Immature natural killer cell (primary cell): ENCODE measurements around the gene GHRH. TPM values are rescaled to one million over a fixed set of nuclear protein-coding genes. Genes with fewer than 3 reads are reported as not detected.

Source experiments
- DNase-seq, 3 donors: peaks; one replicate each; pipeline ENCODE4 v3.0.0; 2022; ENCODE audit warnings: mixed read lengths in 1 of 3
- H3K27ac Mint-ChIP-seq, 6 donors: one replicate each; pipeline ENCODE4 v1.8.0; 2020; ENCODE audit warnings: mixed read lengths in 6 of 6, mild to moderate bottlenecking in 5 of 6, inconsistent platforms in 4 of 6, moderate library complexity in 3 of 6
- H3K27me3 Mint-ChIP-seq, 3 donors: one replicate each; pipeline ENCODE4 v1.8.0; 2020 to 2021; ENCODE audit warnings: low read depth in 3 of 3, mild to moderate bottlenecking in 3 of 3, mixed read lengths in 3 of 3, moderate library complexity in 3 of 3, inconsistent platforms in 1 of 3
- H3K36me3 Mint-ChIP-seq, 3 donors: one replicate each; pipeline ENCODE4 v1.8.0; 2020; ENCODE audit warnings: mixed read lengths in 3 of 3, inconsistent platforms in 2 of 3, mild to moderate bottlenecking in 2 of 3
- H3K4me1 Mint-ChIP-seq, 2 donors: one replicate each; pipeline ENCODE4 v1.8.0; 2020; ENCODE audit warnings: inconsistent platforms in 2 of 2, mild to moderate bottlenecking in 2 of 2, mixed read lengths in 2 of 2, moderate library complexity in 1 of 2
- H3K4me3 Mint-ChIP-seq, 5 donors: one replicate each; pipeline ENCODE4 v1.8.0; 2020; ENCODE audit warnings: mild to moderate bottlenecking in 5 of 5, mixed read lengths in 5 of 5, inconsistent platforms in 3 of 5, moderate library complexity in 3 of 5
- H3K9me3 Mint-ChIP-seq, 6 donors: one replicate each; pipeline ENCODE4 v1.8.0; 2020; ENCODE audit warnings: mild to moderate bottlenecking in 6 of 6, mixed read lengths in 6 of 6, inconsistent platforms in 4 of 6, moderate library complexity in 3 of 6
- polyA plus RNA-seq, 3 donors: library from polyadenylated mRNA; unstranded; fragments of 300-500 nt; fragmentation: Illumina TruSeq; gene quantifications; one replicate each; pipeline ENCODE4 v1.2.3, GENCODE V29; 2021

The GHRH gene
- polyA plus RNA-seq, 3 donors from 2014 or later, result not detected

DNA sequence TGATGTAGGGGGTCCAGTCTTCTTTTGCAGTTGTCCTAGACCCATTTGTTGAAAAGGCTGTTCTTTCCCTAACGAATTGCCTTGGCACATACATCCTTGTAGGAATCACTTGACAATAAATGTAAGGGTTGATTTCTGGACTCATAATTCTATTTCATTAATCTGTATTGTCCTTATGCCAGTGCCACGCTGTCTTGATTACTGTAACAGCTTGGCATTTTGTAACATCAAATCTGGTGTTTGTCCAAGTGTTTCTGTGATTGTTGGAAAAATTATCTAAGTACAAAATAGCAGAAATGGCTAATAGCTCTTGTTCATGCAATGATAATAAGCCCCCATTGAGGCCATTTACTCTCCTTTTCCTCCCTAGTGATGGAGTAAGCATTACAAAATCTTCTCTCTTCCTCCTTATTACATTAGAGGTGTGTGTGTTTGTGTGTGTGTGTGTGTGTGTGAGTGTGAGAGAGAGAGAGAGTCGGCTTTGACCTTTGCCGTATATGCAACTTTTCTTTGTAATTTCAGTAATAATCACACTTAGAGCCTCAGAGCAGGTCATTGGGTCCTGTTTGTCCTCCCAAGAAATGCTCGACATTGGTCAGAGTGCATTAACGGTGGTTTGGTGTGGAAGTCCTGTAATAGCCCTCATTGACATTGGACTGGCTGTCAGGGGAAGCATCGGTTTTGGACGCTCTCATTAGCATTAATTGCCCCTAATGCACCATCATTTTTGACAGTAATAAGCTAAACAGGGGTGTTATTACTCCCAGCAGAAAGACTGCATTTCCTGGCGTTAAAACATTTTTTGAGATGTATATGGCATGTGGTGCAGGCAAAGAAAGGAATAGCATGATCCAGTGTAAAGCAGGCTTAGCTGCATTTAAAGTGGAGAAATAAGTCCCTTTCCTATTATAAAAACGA, 41.6 kb downstream of the GHRH start:
- H3K9me3 Mint-ChIP-seq, result no peaks in the 10 kb centered on the region
- peaks cover 0 to 12% of the 10 kb centered on the region in 2 donors for H3K4me1 Mint-ChIP-seq
- H3K27ac Mint-ChIP-seq, result no peak overlapping the region
- peaks cover 9 to 36% (median 21%) of the 10 kb centered on the region in 3 donors for H3K36me3 Mint-ChIP-seq
- H3K27me3 Mint-ChIP-seq, result peaks cover 0 to 1% (median 0%) of the 10 kb centered on the region in 3 donors
- DNase-seq, result no peak
- no peak overlapping the region for H3K4me3 Mint-ChIP-seq

DNA sequence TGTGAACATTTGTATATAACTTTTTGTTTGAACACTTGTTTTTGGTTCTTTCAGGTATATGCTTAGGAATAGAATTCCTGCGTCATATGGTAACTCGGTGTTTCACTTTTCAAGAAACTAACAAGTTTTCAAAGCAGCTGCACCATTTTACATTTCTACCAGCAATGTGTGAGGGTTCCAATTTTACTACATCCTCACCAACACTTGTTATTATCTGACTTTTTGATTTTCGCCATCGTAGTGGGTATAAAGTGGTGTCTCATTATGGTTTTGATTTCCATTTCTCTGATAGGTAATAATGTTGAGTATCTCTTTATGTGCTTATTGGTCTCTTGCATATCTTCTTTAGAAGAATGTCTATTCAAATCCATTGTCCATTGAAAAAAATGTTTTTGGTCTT, 42.6 kb downstream of the GHRH start:
- peaks cover 12 to 32% (median 16%) of the 10 kb centered on the region in 3 donors for H3K36me3 Mint-ChIP-seq
- H3K27me3 Mint-ChIP-seq, result peaks cover 0 to 1% (median 0%) of the 10 kb centered on the region in 3 donors
- H3K27ac Mint-ChIP-seq, result no peak overlapping the region
- peaks cover 0 to 12% of the 10 kb centered on the region in 2 donors for H3K4me1 Mint-ChIP-seq
- no peaks in the 10 kb centered on the region for H3K9me3 Mint-ChIP-seq
- no peak for DNase-seq
- no peak overlapping the region for H3K4me3 Mint-ChIP-seq

DNA sequence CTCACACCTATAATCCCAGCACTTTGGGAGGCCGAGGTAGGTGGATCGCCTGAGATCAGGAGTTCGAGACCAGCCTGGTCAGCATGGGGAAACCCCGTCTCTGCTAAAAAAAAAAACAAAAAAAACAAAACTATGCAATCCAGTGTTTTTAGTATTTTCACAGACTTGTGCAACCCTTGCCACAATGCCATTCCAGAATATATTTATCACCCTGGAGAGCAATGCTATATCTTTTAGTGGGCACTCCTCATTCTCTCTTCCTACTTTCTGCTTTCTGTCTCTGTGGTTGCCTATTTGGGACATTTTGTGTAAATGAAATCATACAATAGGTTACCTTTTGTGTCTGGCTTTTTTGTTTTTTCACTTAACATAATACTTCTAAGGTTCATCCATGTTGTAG, 43.2 kb downstream of the GHRH start:
- peaks cover 12 to 28% (median 14%) of the 10 kb centered on the region in 3 donors for H3K36me3 Mint-ChIP-seq
- no peaks in the 10 kb centered on the region for H3K9me3 Mint-ChIP-seq
- peaks cover 0 to 1% (median 0%) of the 10 kb centered on the region in 3 donors for H3K27me3 Mint-ChIP-seq
- peaks cover 0 to 12% of the 10 kb centered on the region in 2 donors for H3K4me1 Mint-ChIP-seq
- no peak for DNase-seq
- H3K27ac Mint-ChIP-seq, result no peak overlapping the region
- no peak overlapping the region for H3K4me3 Mint-ChIP-seq

DNA sequence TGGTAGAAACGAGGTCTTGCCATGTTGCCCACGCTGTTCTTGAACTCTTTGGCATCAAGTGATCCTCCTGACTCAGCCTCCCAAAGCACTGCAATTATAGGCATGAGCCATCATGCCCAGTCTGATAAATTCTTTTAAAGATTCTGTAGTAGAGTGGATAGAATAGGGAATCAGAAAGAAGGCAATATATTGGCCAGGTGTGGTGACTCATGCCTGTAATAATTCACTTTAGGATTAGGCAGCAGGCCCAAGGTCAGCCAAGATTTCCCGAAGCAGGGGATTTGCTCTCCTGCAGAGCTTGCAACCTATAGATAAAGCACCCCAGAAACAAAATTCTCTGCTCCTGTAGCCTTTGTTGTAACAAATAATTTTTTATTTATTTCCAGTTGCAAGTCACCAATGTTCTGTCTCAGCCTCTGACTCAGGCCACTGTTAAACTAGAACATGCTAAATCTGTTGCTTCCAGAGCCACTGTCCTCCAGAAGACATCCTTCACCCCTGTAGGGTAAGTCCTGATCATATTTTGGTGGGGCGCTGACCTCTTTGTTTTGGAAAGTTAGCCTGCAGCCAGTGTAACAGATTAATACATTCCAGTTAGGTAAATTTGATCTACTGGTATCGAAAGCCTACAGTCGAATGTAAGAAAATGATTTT, 51.8 kb downstream of the GHRH start:
- peaks cover 14 to 42% (median 29%) of the 10 kb centered on the region in 3 donors for H3K36me3 Mint-ChIP-seq
- H3K27me3 Mint-ChIP-seq, result no peaks in the 10 kb centered on the region
- no peaks in the 10 kb centered on the region for H3K9me3 Mint-ChIP-seq

DNA sequence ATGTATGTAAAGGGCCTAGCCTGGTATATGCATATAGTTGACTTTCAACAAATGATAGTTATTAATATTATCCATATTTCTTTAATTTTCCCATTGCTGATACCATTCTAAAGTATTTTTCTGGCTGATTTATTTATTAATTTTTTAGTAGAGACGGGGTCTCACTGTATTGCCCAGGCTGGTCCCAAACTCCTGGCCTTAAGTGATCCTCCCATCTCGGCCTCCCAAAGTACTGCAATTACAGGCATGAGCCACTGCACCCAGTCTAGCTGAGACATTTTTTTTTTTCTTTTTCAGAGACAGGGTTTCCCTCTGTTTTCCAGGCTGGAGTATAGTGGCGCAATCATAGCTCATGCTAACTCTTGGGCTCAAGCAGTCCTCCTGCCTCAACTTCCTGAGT, 52.4 kb downstream of the GHRH start:
- peaks cover 9 to 43% (median 27%) of the 10 kb centered on the region in 3 donors for H3K36me3 Mint-ChIP-seq
- H3K27ac Mint-ChIP-seq, result no peak overlapping the region
- peaks cover 0 to 2% of the 10 kb centered on the region in 2 donors for H3K4me1 Mint-ChIP-seq
- H3K4me3 Mint-ChIP-seq, result no peak overlapping the region
- H3K27me3 Mint-ChIP-seq, result no peaks in the 10 kb centered on the region
- H3K9me3 Mint-ChIP-seq, result no peaks in the 10 kb centered on the region
- DNase-seq, result no peak

More for the DNA sequence above, 51.8 kb downstream of the GHRH start:
- Mint-ChIP-seq H3K4me3 (no peak overlapping the region), H3K27ac (peak overlapping the region in 1 of 6 donors; percentile 31), H3K4me1 (peaks cover 0 to 2% of the 10 kb centered on the region in 2 donors)
- no peak for DNase-seq

DNA sequence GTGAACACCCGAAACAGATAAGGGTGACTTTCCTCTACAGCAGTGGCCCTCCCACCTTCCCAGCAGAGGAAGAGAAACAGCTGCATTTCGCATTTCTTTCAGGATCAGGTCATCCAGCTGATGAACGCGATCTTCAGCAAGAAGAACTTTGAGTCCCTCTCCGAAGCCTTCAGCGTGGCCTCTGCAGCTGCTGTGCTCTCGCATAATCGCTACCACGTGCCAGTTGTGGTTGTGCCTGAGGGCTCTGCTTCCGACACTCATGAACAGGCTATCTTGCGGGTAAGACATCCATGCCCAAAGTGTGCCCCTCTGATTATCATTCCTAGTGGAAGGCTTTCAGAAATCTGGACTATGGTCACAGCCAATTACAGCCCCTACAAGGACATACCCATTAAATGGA, 54.4 kb downstream of the GHRH start:
- peaks cover 6 to 44% (median 24%) of the 10 kb centered on the region in 3 donors for H3K36me3 Mint-ChIP-seq
- H3K4me3 Mint-ChIP-seq, result no peak overlapping the region

DNA sequence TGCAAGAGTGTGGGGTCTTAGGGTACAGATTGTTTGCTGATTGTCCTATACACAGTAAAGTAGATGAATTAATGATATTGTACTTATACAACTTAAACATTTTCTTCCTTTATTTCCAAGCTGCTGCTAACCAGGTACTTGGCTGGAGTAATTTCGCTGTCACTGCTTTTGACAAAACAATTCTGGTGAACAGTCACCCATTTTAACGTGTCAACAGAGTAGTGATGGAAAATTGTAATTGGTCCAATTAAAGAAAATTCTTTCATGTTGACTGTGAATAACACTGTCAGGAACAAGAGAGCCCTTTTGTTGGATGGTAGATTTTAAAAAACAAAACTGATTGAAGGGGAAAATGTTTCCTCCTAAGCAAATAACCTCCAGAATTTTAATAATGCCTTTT, 55.8 kb downstream of the GHRH start:
- H3K4me3 Mint-ChIP-seq, result no peak overlapping the region
- no peaks in the 10 kb centered on the region for H3K9me3 Mint-ChIP-seq
- peaks cover 4 to 13% of the 10 kb centered on the region in 2 donors for H3K4me1 Mint-ChIP-seq
- H3K36me3 Mint-ChIP-seq, result peaks cover 11 to 55% (median 25%) of the 10 kb centered on the region in 3 donors
- no peak for DNase-seq
- H3K27me3 Mint-ChIP-seq, result no peaks in the 10 kb centered on the region
- H3K27ac Mint-ChIP-seq, result peak overlapping the region in 2 of 6 donors; percentile 26 to 37

More for the DNA sequence above, 54.4 kb downstream of the GHRH start:
- peaks cover 4% of the 10 kb centered on the region in 2 donors for H3K4me1 Mint-ChIP-seq
- DNase-seq, result no peak
- H3K27me3 Mint-ChIP-seq, result no peaks in the 10 kb centered on the region
- H3K27ac Mint-ChIP-seq, result no peak overlapping the region
- H3K9me3 Mint-ChIP-seq, result no peaks in the 10 kb centered on the region

DNA sequence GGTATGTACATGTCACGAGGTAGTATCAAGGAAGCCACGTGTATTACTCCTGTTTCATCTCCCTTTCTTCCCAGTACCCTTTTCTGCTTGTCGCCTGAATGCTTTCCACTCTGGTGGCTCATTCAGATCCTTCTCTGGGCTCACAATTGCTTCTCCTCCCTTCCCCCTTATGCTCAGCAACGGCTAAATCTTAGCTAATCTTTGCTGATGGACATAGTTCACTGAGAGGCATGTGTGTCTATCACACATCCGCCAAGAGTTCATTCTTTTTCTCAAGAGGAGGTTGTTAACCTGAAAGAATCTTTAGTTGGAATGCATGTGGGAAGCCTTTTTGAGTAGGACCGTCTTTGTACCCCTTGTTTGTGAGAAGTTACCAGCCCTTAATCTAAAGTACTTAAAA, 56.5 kb downstream of the GHRH start:
- no peaks in the 10 kb centered on the region for H3K9me3 Mint-ChIP-seq
- no peaks in the 10 kb centered on the region for H3K27me3 Mint-ChIP-seq
- DNase-seq, result no peak
- H3K36me3 Mint-ChIP-seq, result peaks cover 11 to 62% (median 28%) of the 10 kb centered on the region in 3 donors
- peak overlapping the region in 1 of 6 donors; percentile 20 for H3K27ac Mint-ChIP-seq
- no peak overlapping the region for H3K4me3 Mint-ChIP-seq
- peaks cover 4 to 13% of the 10 kb centered on the region in 2 donors for H3K4me1 Mint-ChIP-seq

DNA sequence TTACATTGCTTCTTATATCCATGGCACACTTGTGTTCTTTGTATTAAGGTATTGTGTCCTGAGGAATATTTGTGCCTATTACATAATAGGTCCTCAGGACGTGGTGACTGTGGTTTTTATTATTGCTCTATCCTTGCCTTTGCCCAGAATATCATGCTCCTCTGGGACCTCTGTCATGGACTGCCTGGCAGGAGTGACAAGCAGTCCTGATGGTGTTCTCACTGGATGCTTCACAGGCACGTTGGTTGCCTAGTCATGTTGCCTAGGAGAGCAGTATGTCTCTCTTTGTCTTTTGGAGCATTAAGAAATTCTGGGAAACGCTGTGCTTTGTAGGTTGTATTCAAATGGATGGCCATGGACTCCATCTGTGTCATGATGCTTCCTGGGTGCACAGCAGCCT, 57.6 kb downstream of the GHRH start:
- peaks cover 15 to 65% (median 28%) of the 10 kb centered on the region in 3 donors for H3K36me3 Mint-ChIP-seq
- H3K9me3 Mint-ChIP-seq, result no peaks in the 10 kb centered on the region
- no peaks in the 10 kb centered on the region for H3K27me3 Mint-ChIP-seq
- peaks cover 4 to 13% of the 10 kb centered on the region in 2 donors for H3K4me1 Mint-ChIP-seq
- H3K4me3 Mint-ChIP-seq, result no peak overlapping the region
- DNase-seq, result no peak
- H3K27ac Mint-ChIP-seq, result peak overlapping the region in 1 of 6 donors; percentile 59

DNA sequence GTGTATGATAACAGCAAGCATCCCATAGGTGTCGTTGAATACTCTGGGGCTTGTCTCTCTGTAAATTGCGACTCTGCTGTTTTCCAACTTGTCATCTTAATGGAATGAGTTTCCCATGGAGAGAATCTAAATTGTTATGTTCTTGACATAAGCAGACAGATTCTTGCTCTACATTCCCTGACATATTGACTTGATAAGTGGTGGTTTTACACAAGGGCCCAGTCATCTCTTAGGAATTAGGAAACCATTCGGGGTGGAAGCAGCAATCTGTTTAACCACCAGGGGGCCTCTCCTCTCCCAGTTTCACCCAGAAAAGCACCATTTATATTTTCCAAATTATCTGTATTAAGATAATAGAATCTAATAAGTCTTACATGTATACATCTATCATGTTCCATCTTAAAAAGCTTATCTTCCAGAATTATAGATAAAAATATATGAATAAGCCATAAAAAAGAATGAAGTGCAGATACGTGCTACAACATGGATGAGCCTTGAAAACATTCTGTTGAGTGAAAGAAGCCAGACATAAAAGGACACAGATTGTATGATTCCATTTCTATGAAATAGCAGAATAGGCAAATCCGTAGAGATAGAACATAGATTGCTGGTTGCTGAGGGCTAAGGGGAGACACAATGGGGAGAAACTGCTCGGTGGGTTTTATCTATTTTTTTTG, 59.2 kb downstream of the GHRH start:
- peak; percentile 15 to 22 (median 22) for DNase-seq
- H3K4me1 Mint-ChIP-seq, result peaks cover 6 to 18% of the 10 kb centered on the region in 2 donors
- H3K27me3 Mint-ChIP-seq, result no peaks in the 10 kb centered on the region
- H3K4me3 Mint-ChIP-seq, result no peak overlapping the region
- H3K9me3 Mint-ChIP-seq, result no peaks in the 10 kb centered on the region
- H3K36me3 Mint-ChIP-seq, result peaks cover 9 to 56% (median 26%) of the 10 kb centered on the region in 3 donors
- H3K27ac Mint-ChIP-seq, result peak overlapping the region in 2 of 6 donors; percentile 8 to 53

DNA sequence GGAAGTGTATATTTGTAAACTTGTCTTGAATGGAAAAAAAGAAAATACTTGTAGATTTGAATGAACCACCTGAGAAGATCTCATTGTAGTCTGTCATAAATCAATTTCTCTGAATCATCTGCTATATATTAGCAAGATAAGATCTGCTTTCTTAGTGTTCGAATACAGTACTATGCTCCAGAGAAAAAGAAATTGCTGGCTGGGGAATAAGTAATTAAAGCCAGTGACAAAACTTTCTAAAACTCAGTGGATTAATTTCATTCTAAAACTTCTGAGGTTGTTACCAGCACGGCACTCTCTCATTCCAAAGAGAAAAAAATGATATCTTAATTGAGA, 59.8 kb downstream of the GHRH start:
- H3K4me1 Mint-ChIP-seq, result peaks cover 11 to 24% of the 10 kb centered on the region in 2 donors
- peaks cover 9 to 50% (median 21%) of the 10 kb centered on the region in 3 donors for H3K36me3 Mint-ChIP-seq
- H3K4me3 Mint-ChIP-seq, result no peak overlapping the region
- no peaks in the 10 kb centered on the region for H3K9me3 Mint-ChIP-seq
- H3K27ac Mint-ChIP-seq, result peak overlapping the region in 2 of 6 donors; percentile 8 to 53
- DNase-seq, result no peak
- peaks cover 0 to 2% (median 2%) of the 10 kb centered on the region in 3 donors for H3K27me3 Mint-ChIP-seq
